Breast epithelium (tissue), 4 donors: ENCODE results near the gene PTRHD1. TPM values are rescaled to one million over a fixed set of nuclear protein-coding genes. Genes with fewer than 3 reads are reported as not detected.
A peak's percentile ranks its signal among the peaks of the same experiment; 100 is the strongest.

Source experiments
- DNase-seq, 2 donors: peaks; one replicate each; pipeline ENCODE4 v3.0.0-alpha.2; 2019; ENCODE audit warnings: low spot score in 2 of 2
- H3K27ac ChIP-seq, 2 donors: fragments of 200-600 bp; sonication (generic) in 1 of 2; one replicate each; pipeline ENCODE4 v1.5.1; 2016 to 2019; ENCODE audit warnings: mild to moderate bottlenecking in 1 of 2
- H3K27me3 ChIP-seq, 2 donors: fragments of 200-600 bp; sonication (generic) in 1 of 2; one replicate each; pipeline versions ENCODE4 v1.5.1 to v1.6.0; 2017 to 2019; ENCODE audit warnings: control low read depth in 1 of 2, mild to moderate bottlenecking in 1 of 2
- H3K36me3 ChIP-seq: fragments of 200-600 bp; one replicate; pipeline ENCODE4 v1.5.1; 2019
- H3K4me1 ChIP-seq, 2 donors: fragments of 200-600 bp; sonication (generic); one replicate each; pipeline ENCODE4 v1.5.1; 2016 to 2019; ENCODE audit warnings: control low read depth in 1 of 2
- H3K4me3 ChIP-seq, 3 donors: fragments of 200-600 bp; sonication (generic); 1 replicate in 2 of 3; 2 replicates in 1 of 3; pipeline ENCODE4 v1.5.1; 2016 to 2019; ENCODE audit warnings: mild to moderate bottlenecking in 3 of 3, moderate library complexity in 2 of 3
- H3K9me3 ChIP-seq, 2 donors: fragments of 200-600 bp; sonication (generic) in 1 of 2; one replicate each; pipeline ENCODE4 v1.5.1; 2016 to 2019; ENCODE audit warnings: control low read depth in 1 of 2
- CTCF ChIP-seq, 3 donors: fragments of 450-650 bp; IDR thresholded peaks; one replicate each; pipeline ENCODE4 v1.5.1; 2016 to 2017; ENCODE audit warnings: antibody characterized with exemption in 3 of 3, mild to moderate bottlenecking in 3 of 3, moderate library complexity in 3 of 3
- POLR2A ChIP-seq: fragments of 450-650 bp; IDR thresholded peaks from one replicate; pipeline ENCODE4 v1.6.1; 2016; ENCODE audit warnings: antibody characterized with exemption, mild to moderate bottlenecking, moderate library complexity
- POLR2AphosphoS5 ChIP-seq, 3 donors: sonication (generic); formaldehyde crosslinking; IDR thresholded peaks; one replicate each; pipeline ENCODE4 v1.6.1; 2017; ENCODE audit warnings: antibody characterized with exemption in 3 of 3
- intact Hi-C: fragments of 100-400 bp; cut with DNase I; formaldehyde crosslinking; loops from one replicate; pipeline ENCODE4 v1.15.1; 2023; ENCODE audit warnings: low total_unique reads
- total RNA-seq, 3 donors: library from RNA; depleted of rRNA; stranded (reverse); fragments of >200 nt; gene quantifications; one replicate each; pipeline ENCODE4 v1.1.0, GENCODE V29; 2016

Gene PTRHD1
- total RNA-seq, 3 donors from 2014 or later: 19.3 to 38.8 (median 37.9) TPM

- Histone ChIP-seq H3K36me3 (no peaks in the 10 kb centered on the region), H3K27ac (no peak overlapping the region), H3K9me3 (no peaks in the 10 kb centered on the region), H3K4me1 (no peaks in the 10 kb centered on the region), H3K27me3 (no peaks in the 10 kb centered on the region), H3K4me3 (no peak overlapping the region)
- intact Hi-C loops: loop anchor here (10.0 kb wide), 1 partner anchor 413 kb away; no protein-coding TSS in a partner anchor
- no peak for TF ChIP-seq POLR2A
- TF ChIP-seq CTCF (IDR thresholded peaks at IDR 0.05): peak; percentile 61 to 93 (median 87)
- peak in 2 of 3 donors; percentile 18 to 22 for TF ChIP-seq POLR2AphosphoS5 (IDR thresholded peaks at IDR 0.05)
- DNase-seq: peak; percentile 73 to 81
Measured at GRCh38 chr2:24827321-24828237, 34.4 kb upstream of the PTRHD1 start.

DNA sequence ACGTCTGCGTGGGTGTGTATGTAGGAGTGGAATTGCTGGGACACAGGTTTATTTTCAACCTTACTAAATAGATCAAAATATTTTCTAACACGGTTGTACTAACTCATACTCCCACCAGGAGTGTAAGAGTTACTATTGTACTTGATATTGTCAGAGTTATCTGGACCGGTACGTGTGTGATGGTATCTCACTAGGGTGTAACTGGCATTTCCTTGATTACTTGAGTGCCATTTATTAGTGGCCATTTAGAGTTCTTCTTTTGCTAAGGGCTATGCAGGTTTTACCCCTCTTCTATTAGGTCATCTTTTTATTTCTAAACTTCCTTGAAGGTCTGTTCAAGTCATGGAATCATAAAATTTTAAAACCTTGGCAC is 33.6 kb upstream of the PTRHD1 start:
- H3K4me3 ChIP-seq: no peak overlapping the region
- H3K36me3 ChIP-seq: no peaks in the 10 kb centered on the region
- no peak overlapping the region for H3K27ac ChIP-seq
- no peak for DNase-seq
- intact Hi-C loops: loop anchor here (10.0 kb wide), 1 partner anchor 412 kb away; no protein-coding TSS in a partner anchor
- H3K4me1 ChIP-seq: no peaks in the 10 kb centered on the region
- H3K27me3 ChIP-seq: no peaks in the 10 kb centered on the region
- TF ChIP-seq CTCF (IDR thresholded peaks at IDR 0.05) (no peak), POLR2A (no peak), POLR2AphosphoS5 (IDR thresholded peaks at IDR 0.05) (no peak)
- H3K9me3 ChIP-seq: no peaks in the 10 kb centered on the region

- Histone ChIP-seq H3K27me3 (no peaks in the 10 kb centered on the region), H3K4me1 (no peaks in the 10 kb centered on the region), H3K9me3 (no peaks in the 10 kb centered on the region), H3K27ac (no peak overlapping the region), H3K4me3 (no peak overlapping the region), H3K36me3 (no peaks in the 10 kb centered on the region)
- intact Hi-C loops: loop anchor here (10.0 kb wide), 1 partner anchor 411 kb away; no protein-coding TSS in a partner anchor
- no peak for DNase-seq
- TF ChIP-seq POLR2AphosphoS5 (IDR thresholded peaks at IDR 0.05) (no peak), POLR2A (no peak), CTCF (IDR thresholded peaks at IDR 0.05) (no peak)
Measured at GRCh38 chr2:24825883-24826772, 32.9 kb upstream of the PTRHD1 start.

- Histone ChIP-seq H3K4me3 (no peak overlapping the region), H3K9me3 (no peaks in the 10 kb centered on the region), H3K4me1 (no peaks in the 10 kb centered on the region), H3K36me3 (no peaks in the 10 kb centered on the region), H3K27me3 (no peaks in the 10 kb centered on the region), H3K27ac (no peak overlapping the region)
- TF ChIP-seq POLR2AphosphoS5 (IDR thresholded peaks at IDR 0.05): no peak
- intact Hi-C loops: loop anchor here (10.0 kb wide), 1 partner anchor 410 kb away; no protein-coding TSS in a partner anchor
- DNase-seq: no peak
Measured at GRCh38 chr2:24824966-24825882, 32.0 kb upstream of the PTRHD1 start.
